K562 (cell line): ENCODE data around the gene AFF3. TPM values are rescaled to one million over a fixed set of nuclear protein-coding genes. Genes with fewer than 3 reads are reported as not detected.
A peak's percentile ranks its signal among the peaks of the same experiment; 100 is the strongest.

ENCODE experiments used
- ATAC-seq: fragments of 200-7000 bp; cut with Tn5 transposase; 3 replicates; pipeline ENCODE4 v1.9.1; 2020; ENCODE audit warnings: moderate library complexity
- BruUV-seq: library from RNA; stranded (reverse); fragments of 400-500 nt; replicated peaks from 2 replicates; lab custom pipeline; 2021; lab: Mats Ljungman, UMichigan
- CTCF ChIA-PET: fragments of 300-600 bp; formaldehyde crosslinking; extraction: SDS; loops from one replicate; lab custom pipeline; 2021; ENCODE audit warnings: low intra/inter-chr PET ratio; lab: Yijun Ruan, JAX
- POLR2A ChIA-PET: fragments of 300-600, 350-650 bp; sonication (Branson Sonifier 250); formaldehyde crosslinking; extraction: SDS; loops from one replicate; lab custom pipeline; 2021; ENCODE audit warnings: antibody characterized with exemption, inconsistent platforms; lab: Yijun Ruan, JAX
- DNase-seq, 4 experiments: peaks; one replicate each; pipeline versions ENCODE4 v3.0.0 to v3.0.0-alpha.2; 2011 to 2018; ENCODE audit warnings: low spot score in 3 of 4, mixed read lengths in 3 of 4; ENCODE audit errors: extremely low read depth in 1 of 4
- FAIRE-seq: peaks from 2 replicates; lab custom pipeline; 2011; peaks lifted over from hg19 to GRCh38; lab: Jason Lieb, UNC
- H2AFZ ChIP-seq: 2 replicates; pipeline ENCODE4 v1.6.0; 2011; ENCODE audit warnings: low read depth, low read length, control low read depth, inconsistent platforms
- H3K27ac ChIP-seq: fragments of 200-600 bp; 3 replicates; pipeline ENCODE4 v1.8.0; 2011; ENCODE audit warnings: low read depth, mild to moderate bottlenecking, control low read depth, inconsistent platforms, low read length, moderate library complexity, mixed read lengths; ENCODE audit errors: extremely low read depth
- H3K27me3 ChIP-seq, 2 experiments: fragments of 300-600 bp in 1 of 2; 2 replicates in 1 of 2; 3 replicates in 1 of 2; pipeline versions ENCODE4 v1.6.0 to v1.8.0; 2011; ENCODE audit warnings: inconsistent platforms in 2 of 2, low read length in 2 of 2, mild to moderate bottlenecking in 1 of 2, mixed read lengths in 1 of 2, moderate library complexity in 1 of 2; ENCODE audit not compliant: control insufficient read depth in 2 of 2, insufficient read depth in 2 of 2
- H3K36me3 ChIP-seq: fragments of 300-600 bp; 3 replicates; pipeline ENCODE4 v1.8.0; 2011; ENCODE audit warnings: mild to moderate bottlenecking, low read length, inconsistent platforms; ENCODE audit not compliant: control insufficient read depth, insufficient read depth
- H3K4me1 ChIP-seq, 2 experiments: fragments of 200-600 bp in 1 of 2; replicated peaks in 1 of 2; 2 replicates in 1 of 2; 3 replicates in 1 of 2; pipeline versions ENCODE4 v1.5.1 to v1.8.0; 2011; ENCODE audit warnings: inconsistent platforms in 2 of 2, low read length in 2 of 2, mild to moderate bottlenecking in 1 of 2, mixed read lengths in 1 of 2, moderate library complexity in 1 of 2; ENCODE audit not compliant: control insufficient read depth in 2 of 2, insufficient read depth in 2 of 2
- H3K4me2 ChIP-seq: 2 replicates; pipeline ENCODE4 v1.6.1; 2011; ENCODE audit warnings: low read length, control low read depth, inconsistent platforms, mixed read lengths; ENCODE audit not compliant: insufficient read depth
- H3K4me3 ChIP-seq: fragments of 200-600 bp; sonication (generic), shearing (Covaris generic); 2 replicates; pipeline ENCODE4 v1.5.1; 2016; ENCODE audit warnings: control low read depth, inconsistent platforms
- H3K79me2 ChIP-seq: fragments of 200-600 bp; 3 replicates; pipeline ENCODE4 v1.8.0; 2011; ENCODE audit warnings: low read length, inconsistent platforms; ENCODE audit not compliant: control insufficient read depth, insufficient read depth
- H3K9ac ChIP-seq, 2 experiments: 2 replicates each; pipeline versions ENCODE4 v1.6.0 to v1.6.1; 2011; ENCODE audit warnings: low read depth in 2 of 2, low read length in 2 of 2, control low read depth in 1 of 2, inconsistent platforms in 1 of 2, mild to moderate bottlenecking in 1 of 2, mixed read lengths in 1 of 2; ENCODE audit not compliant: insufficient read depth in 1 of 2
- H3K9me1 ChIP-seq: one replicate; pipeline ENCODE4 v1.6.0; 2011; ENCODE audit warnings: inconsistent platforms, mild to moderate bottlenecking, low read length, moderate library complexity; ENCODE audit not compliant: control insufficient read depth, insufficient read depth
- H3K9me3 ChIP-seq: replicated peaks from 2 replicates; pipeline ENCODE4 v1.5.1; 2011; ENCODE audit warnings: low read depth, low read length, inconsistent platforms; ENCODE audit not compliant: control insufficient read depth, insufficient read depth
- H4K20me1 ChIP-seq: replicated peaks from 2 replicates; pipeline ENCODE4 v1.6.1; 2011; ENCODE audit warnings: low read length, inconsistent platforms, mixed read lengths; ENCODE audit not compliant: control insufficient read depth, insufficient read depth
- ARHGAP35 ChIP-seq: fragments of 450-650 bp; IDR thresholded peaks from 2 replicates; pipeline ENCODE4 v1.6.1; 2018; ENCODE audit not compliant: partially characterized antibody
- HDAC1 ChIP-seq, 2 experiments: fragments of 450-650 bp; IDR thresholded peaks; 2 replicates each; pipeline ENCODE4 v1.6.1; 2016 to 2017; ENCODE audit warnings: inconsistent platforms in 1 of 2, mild to moderate bottlenecking in 1 of 2, moderate library complexity in 1 of 2
- RBM25 ChIP-seq: fragments of 200-400 bp; formaldehyde crosslinking; IDR thresholded peaks from 2 replicates; pipeline ENCODE4 v1.6.1; 2018; ENCODE audit warnings: low read length, low read depth, moderate library complexity; ENCODE audit not compliant: severe bottlenecking
- TFAM ChIP-seq: fragments of 250-450 bp; sonication (Bioruptor Pico); conservative IDR thresholded peaks from 2 replicates; pipeline ENCODE4 v1.5.0; 2021; ENCODE audit warnings: mild to moderate bottlenecking, moderate library complexity
- ZBTB1 ChIP-seq: sonication (generic); formaldehyde crosslinking; IDR thresholded peaks from 2 replicates; pipeline ENCODE4 v1.8.1; 2023; ENCODE audit warnings: missing genetic modification reagents, low read depth, mild to moderate bottlenecking, borderline replicate concordance
- ZNF354B ChIP-seq: fragments of 250-450 bp; sonication (Bioruptor Pico); IDR thresholded peaks from 2 replicates; pipeline ENCODE4 v1.4.0; 2020
- ZNF77 ChIP-seq: fragments of 250-450 bp; sonication (Bioruptor Pico); IDR thresholded peaks from 2 replicates; pipeline ENCODE4 v1.5.0; 2020
- WGBS: fragments of 100-300 bp; shearing (Covaris generic); methylation state at CpG from one replicate; pipeline ENCODE4 v1.1.6; 2016; ENCODE audit warnings: low coverage, mixed read lengths; ENCODE audit not compliant: insufficient coverage; ENCODE audit errors: missing lambda C conversion rate; 5-methylcytosine and 5-hydroxymethylcytosine counted together
- in situ Hi-C: fragments of 300-500 bp; cut with MboI; formaldehyde crosslinking; loops from 4 replicates; pipeline ENCODE4 v1.15.0; 2018; ENCODE audit warnings: inconsistent platforms, mixed read lengths
- intact Hi-C: fragments of 100-400 bp; cut with micrococcal nuclease; formaldehyde crosslinking; loops from 2 replicates; pipeline ENCODE4 v1.14.2; 2022
- polyA plus RNA-seq, 8 experiments: library from polyadenylated mRNA; depleted of rRNA in 4 of 8; stranded (reverse) in 5 of 8; unstranded in 3 of 8; fragments of >200 nt; fragmentation: Nextera tagmentation in 2 of 8; fragmentation: Illumina TruSeq in 1 of 8; extraction: Ambion mirVana in 2 of 8; extraction: Trizol in 1 of 8; gene quantifications; 2 replicates each; pipeline versions ENCODE4 v1.2.1 to v1.2.3, GENCODE V29; 2011 to 2014; ENCODE audit warnings: inconsistent platforms in 1 of 8, missing spikeins in 1 of 8
- total RNA-seq, 7 experiments: library from RNA; depleted of rRNA in 6 of 7; stranded (reverse); fragments of >200 nt in 6 of 7; fragmentation: Illumina TruSeq in 2 of 7; extraction: Trizol in 2 of 7; gene quantifications; 2 replicates each; pipeline versions ENCODE4 v1.2.1 to v1.2.3, GENCODE V29; 2011 to 2021; ENCODE audit warnings: low replicate concordance in 1 of 7
- TF ChIP-seq, protein P1 (sequence below): sonication (generic); formaldehyde crosslinking; IDR thresholded peaks from 2 replicates; pipeline ENCODE4 v1.8.0; 2022; ENCODE audit warnings: mild to moderate bottlenecking, missing genetic modification reagents
- TF ChIP-seq, protein P2 (sequence below): fragments of 250-450 bp; sonication (Bioruptor Pico); IDR thresholded peaks from 2 replicates; pipeline ENCODE4 v1.5.0; 2021

Gene AFF3
- total and polyA plus RNA-seq, 9 of the 15 experiments (the other 6 are each of a cell fraction or from before 2014, with no cell fraction given), result 0.02 to 0.11 TPM; not detected in 7

GRCh38 chr2:99691926-99692325 lies 450.5 kb downstream of the AFF3 start:
- no peak overlapping the region for H2AFZ ChIP-seq
- ATAC-seq, result no peak
- no peaks in the 10 kb centered on the region for H3K4me1 ChIP-seq
- no peak overlapping the region for H3K9ac ChIP-seq
- H3K9me3 ChIP-seq, result no peaks in the 10 kb centered on the region
- no peak overlapping the region for H3K4me2 ChIP-seq
- peak in 1 of 4 experiments; percentile 37 for DNase-seq
- intact Hi-C loops, result loop anchor here (5.0 kb wide), 1 partner anchor 135 kb away; no protein-coding TSS in a partner anchor
- peaks cover 12 to 36% of the 10 kb centered on the region in 2 experiments for H3K27me3 ChIP-seq
- POLR2A ChIA-PET, result interaction anchor here (0.6 kb wide), 3 partner anchors 9 to 17 kb away, joined by 3 read pairs; no protein-coding TSS in a partner anchor
- BruUV-seq, result no TSS peak
- H3K79me2 ChIP-seq, result no peaks in the 10 kb centered on the region
- H3K4me3 ChIP-seq, result no peak overlapping the region
- WGBS, result 0% methylated on average over 4 of the region's 4 CpGs
- no peak overlapping the region for H3K27ac ChIP-seq
- no peaks in the 10 kb centered on the region for H3K9me1 ChIP-seq
- no peaks in the 10 kb centered on the region for H3K36me3 ChIP-seq
- CTCF ChIA-PET, result no interaction called here
- no peak for FAIRE-seq
- in situ Hi-C loops, result no loop called here
- H4K20me1 ChIP-seq, result no peaks in the 10 kb centered on the region
- TF ChIP-seq, protein P1, sequence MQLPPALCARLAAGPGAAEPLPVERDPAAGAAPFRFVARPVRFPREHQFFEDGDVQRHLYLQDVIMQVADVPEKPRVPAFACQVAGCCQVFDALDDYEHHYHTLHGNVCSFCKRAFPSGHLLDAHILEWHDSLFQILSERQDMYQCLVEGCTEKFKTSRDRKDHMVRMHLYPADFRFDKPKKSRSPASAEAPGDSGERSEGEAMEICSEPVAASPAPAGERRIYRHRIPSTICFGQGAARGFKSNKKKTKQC (CRISPR knock-in tag), result no peak
- TF ChIP-seq HDAC1 (IDR thresholded peaks at IDR 0.05), result no peak
- TF ChIP-seq, protein P2, sequence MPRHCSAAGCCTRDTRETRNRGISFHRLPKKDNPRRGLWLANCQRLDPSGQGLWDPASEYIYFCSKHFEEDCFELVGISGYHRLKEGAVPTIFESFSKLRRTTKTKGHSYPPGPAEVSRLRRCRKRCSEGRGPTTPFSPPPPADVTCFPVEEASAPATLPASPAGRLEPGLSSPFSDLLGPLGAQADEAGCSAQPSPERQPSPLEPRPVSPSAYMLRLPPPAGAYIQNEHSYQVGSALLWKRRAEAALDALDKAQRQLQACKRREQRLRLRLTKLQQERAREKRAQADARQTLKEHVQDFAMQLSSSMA (CRISPR knock-in tag), result no peak
- TF ChIP-seq TFAM, result no peak
- no peak for TF ChIP-seq ARHGAP35
- no peak for TF ChIP-seq ZBTB1 (CRISPR knock-in tag)
- no peak for TF ChIP-seq ZNF354B
- no peak for TF ChIP-seq RBM25
- no peak for TF ChIP-seq ZNF77 (CRISPR knock-in tag)
